ENCODE measurements around the gene CDKN1C.

Gene CDKN1C

DNA sequence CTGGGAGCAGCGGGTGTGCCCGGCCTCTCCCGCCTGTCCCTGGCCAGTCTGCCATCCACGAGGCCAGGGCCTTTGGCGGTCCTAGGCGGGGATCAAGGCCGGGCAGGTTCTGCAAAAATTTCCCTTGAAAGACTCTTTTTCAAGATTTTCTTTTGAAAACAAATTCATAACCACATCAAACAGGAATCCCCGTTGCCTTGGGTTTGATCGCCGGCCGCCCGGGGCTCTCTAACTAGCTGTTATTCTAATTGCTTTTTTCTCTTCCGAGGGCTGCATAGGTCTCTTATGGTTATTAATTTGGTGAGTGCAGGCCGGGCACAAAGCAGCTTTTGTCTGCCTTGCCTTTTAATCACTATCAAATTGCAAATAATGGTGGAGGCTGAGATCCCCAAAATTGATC lies 42.0 kb downstream of the CDKN1C start:
- no peaks in the 10 kb centered on the region for H3F3A ChIP-seq (ENCODE audit: insufficient read depth)
- H3K9me3 ChIP-seq (ENCODE audit: insufficient read depth, low read length) = no peaks in the 10 kb centered on the region
- no peak overlapping the region for H3K27ac ChIP-seq (ENCODE audit: low read depth, low read length)
- no peak for TF ChIP-seq EZH2phosphoT487 (conservative IDR thresholded peaks at IDR 0.05; ENCODE audit: low read length)
- TF ChIP-seq, protein P1, sequence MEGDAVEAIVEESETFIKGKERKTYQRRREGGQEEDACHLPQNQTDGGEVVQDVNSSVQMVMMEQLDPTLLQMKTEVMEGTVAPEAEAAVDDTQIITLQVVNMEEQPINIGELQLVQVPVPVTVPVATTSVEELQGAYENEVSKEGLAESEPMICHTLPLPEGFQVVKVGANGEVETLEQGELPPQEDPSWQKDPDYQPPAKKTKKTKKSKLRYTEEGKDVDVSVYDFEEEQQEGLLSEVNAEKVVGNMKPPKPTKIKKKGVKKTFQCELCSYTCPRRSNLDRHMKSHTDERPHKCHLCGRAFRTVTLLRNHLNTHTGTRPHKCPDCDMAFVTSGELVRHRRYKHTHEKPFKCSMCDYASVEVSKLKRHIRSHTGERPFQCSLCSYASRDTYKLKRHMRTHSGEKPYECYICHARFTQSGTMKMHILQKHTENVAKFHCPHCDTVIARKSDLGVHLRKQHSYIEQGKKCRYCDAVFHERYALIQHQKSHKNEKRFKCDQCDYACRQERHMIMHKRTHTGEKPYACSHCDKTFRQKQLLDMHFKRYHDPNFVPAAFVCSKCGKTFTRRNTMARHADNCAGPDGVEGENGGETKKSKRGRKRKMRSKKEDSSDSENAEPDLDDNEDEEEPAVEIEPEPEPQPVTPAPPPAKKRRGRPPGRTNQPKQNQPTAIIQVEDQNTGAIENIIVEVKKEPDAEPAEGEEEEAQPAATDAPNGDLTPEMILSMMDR (IDR thresholded peaks at IDR 0.05; ENCODE audit: insufficient read depth, low read length, poor library complexity, severe bottlenecking) = no peak
- no peaks in the 10 kb centered on the region; the same call in 1 of the 2 replicates for H4K20me1 ChIP-seq (ENCODE audit: low read depth, low read length)
- H3K36me3 ChIP-seq (ENCODE audit: low read length) = no peaks in the 10 kb centered on the region
- no peak overlapping the region for H3K4me2 ChIP-seq (ENCODE audit: low read depth, low read length, poor library complexity, severe bottlenecking)
- no peaks in the 10 kb centered on the region for H3K27me3 ChIP-seq (ENCODE audit: low read length)
- H3K9ac ChIP-seq (ENCODE audit: low read length) = no peak overlapping the region
- no peaks in the 10 kb centered on the region for H3K79me2 ChIP-seq (ENCODE audit: insufficient read depth, low read length)
- H3K4me3 ChIP-seq (ENCODE audit: insufficient read depth, low read length, poor library complexity, severe bottlenecking) = no peak overlapping the region
- no peaks in the 10 kb centered on the region for H3K9me2 ChIP-seq (replicated peaks; ENCODE audit: insufficient read depth, low read length)
- no peak overlapping the region for H2AFZ ChIP-seq (ENCODE audit: low read depth, low read length, severe bottlenecking)

DNA sequence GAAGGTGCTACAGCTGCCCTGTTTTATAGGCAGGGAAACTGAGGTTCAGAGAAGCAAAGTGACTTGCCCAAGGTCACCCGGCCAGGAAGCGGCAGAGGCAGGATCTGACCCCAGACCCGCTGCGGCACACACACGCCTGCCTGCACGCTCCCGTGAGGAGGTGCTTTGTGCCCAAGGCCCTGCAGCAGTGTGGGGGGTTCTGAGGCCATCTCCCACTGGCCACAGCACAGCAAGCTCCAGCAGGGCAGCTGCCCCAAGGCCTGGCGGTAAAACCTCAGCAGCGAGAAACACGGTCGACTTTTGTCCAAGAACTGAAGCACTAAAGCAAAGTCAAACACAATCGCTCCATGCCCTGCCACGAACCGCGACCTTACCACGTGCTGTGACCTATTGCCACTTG lies 42.7 kb downstream of the CDKN1C start:
- Histone ChIP-seq H3K4me2 (ENCODE audit: low read depth, low read length, poor library complexity, severe bottlenecking) (no peak overlapping the region), H3K9me2 (replicated peaks; ENCODE audit: insufficient read depth, low read length) (no peaks in the 10 kb centered on the region), H3K9me3 (ENCODE audit: insufficient read depth, low read length) (no peaks in the 10 kb centered on the region), H3K27ac (ENCODE audit: low read depth, low read length) (no peak overlapping the region), H3K9ac (ENCODE audit: low read length) (no peak overlapping the region), H3K4me3 (ENCODE audit: insufficient read depth, low read length, poor library complexity, severe bottlenecking) (no peak overlapping the region), H3K36me3 (ENCODE audit: low read length) (no peaks in the 10 kb centered on the region), H3F3A (ENCODE audit: insufficient read depth) (no peaks in the 10 kb centered on the region), H4K20me1 (ENCODE audit: low read depth, low read length) (no peaks in the 10 kb centered on the region; the same call in 1 of the 2 replicates), H2AFZ (ENCODE audit: low read depth, low read length, severe bottlenecking) (no peak overlapping the region), H3K27me3 (ENCODE audit: low read length) (no peaks in the 10 kb centered on the region), H3K79me2 (ENCODE audit: insufficient read depth, low read length) (no peaks in the 10 kb centered on the region)
- TF ChIP-seq, protein P1 (IDR thresholded peaks at IDR 0.05; ENCODE audit: insufficient read depth, low read length, poor library complexity, severe bottlenecking) = no peak
- TF ChIP-seq EZH2phosphoT487 (conservative IDR thresholded peaks at IDR 0.05; ENCODE audit: low read length) = no peak

DNA sequence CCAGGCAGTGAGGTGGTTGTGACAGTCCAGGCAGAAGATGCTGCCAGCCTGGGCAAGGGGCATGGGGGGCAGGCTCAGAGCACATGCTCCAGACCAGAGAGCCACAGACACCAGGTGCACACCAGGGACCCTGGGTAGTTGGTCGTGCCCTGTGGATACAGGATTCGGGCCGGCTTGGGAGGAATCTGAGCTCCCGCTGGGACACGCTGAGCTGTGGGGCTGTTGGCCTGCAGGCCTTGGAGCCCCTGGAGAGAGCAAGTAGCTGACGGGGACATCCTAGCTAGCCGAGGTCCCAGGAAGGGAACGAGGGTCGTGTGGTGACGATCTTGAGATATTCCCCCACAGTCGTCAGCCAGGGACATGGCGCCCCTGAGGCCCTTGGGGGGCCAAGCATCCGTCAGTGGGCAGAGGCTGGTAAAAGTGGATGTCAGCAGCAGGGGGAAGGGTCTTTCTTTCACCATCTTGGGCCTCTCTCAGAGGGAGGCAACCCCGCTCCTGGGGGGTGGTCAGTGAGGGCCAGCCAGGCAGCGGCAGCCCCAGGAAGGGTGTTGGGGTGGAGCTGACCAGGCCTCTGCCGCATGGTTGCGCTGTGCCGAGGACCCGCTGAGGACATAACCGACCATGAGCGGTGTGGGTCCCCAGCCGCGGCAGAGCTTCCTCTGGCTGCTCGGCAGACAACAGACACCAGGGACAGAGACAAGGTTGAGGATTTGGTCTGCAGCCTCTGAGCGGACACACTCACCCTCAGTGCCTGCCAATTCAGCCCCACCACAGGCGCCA lies 44.0 kb downstream of the CDKN1C start:
- no peak overlapping the region for H2AFZ ChIP-seq (ENCODE audit: low read depth, low read length, severe bottlenecking)
- no peak overlapping the region for H3K4me3 ChIP-seq (ENCODE audit: insufficient read depth, low read length, poor library complexity, severe bottlenecking)
- H3K9me3 ChIP-seq (ENCODE audit: insufficient read depth, low read length) = no peaks in the 10 kb centered on the region
- no peaks in the 10 kb centered on the region for H3F3A ChIP-seq (ENCODE audit: insufficient read depth)
- no peak overlapping the region for H3K9ac ChIP-seq (ENCODE audit: low read length)
- H3K36me3 ChIP-seq (ENCODE audit: low read length) = no peaks in the 10 kb centered on the region
- no peak overlapping the region for H3K27ac ChIP-seq (ENCODE audit: low read depth, low read length)
- TF ChIP-seq EZH2phosphoT487 (conservative IDR thresholded peaks at IDR 0.05; ENCODE audit: low read length) = no peak
- TF ChIP-seq, protein P1 (IDR thresholded peaks at IDR 0.05; ENCODE audit: insufficient read depth, low read length, poor library complexity, severe bottlenecking) = no peak
- no peaks in the 10 kb centered on the region for H3K27me3 ChIP-seq (ENCODE audit: low read length)
- no peaks in the 10 kb centered on the region for H3K79me2 ChIP-seq (ENCODE audit: insufficient read depth, low read length)
- H4K20me1 ChIP-seq (ENCODE audit: low read depth, low read length) = no peaks in the 10 kb centered on the region; the same call in 1 of the 2 replicates
- H3K9me2 ChIP-seq (replicated peaks; ENCODE audit: insufficient read depth, low read length) = no peaks in the 10 kb centered on the region
- no peak overlapping the region for H3K4me2 ChIP-seq (ENCODE audit: low read depth, low read length, poor library complexity, severe bottlenecking)
